Ovary (tissue), 3 donors: ENCODE measurements around the gene IQCN.

ENCODE experiments used
- CTCF ChIP-seq, 3 donors: fragments of 450-650 bp in 2 of 3; fragments of 200-600 bp in 1 of 3; IDR thresholded peaks; one replicate each; pipeline versions ENCODE4 v1.5.1 to v1.8.0; 2016 to 2022; ENCODE audit warnings: antibody characterized with exemption in 3 of 3, mild to moderate bottlenecking in 1 of 3
- EP300 ChIP-seq: sonication (generic); formaldehyde crosslinking; IDR thresholded peaks from one replicate; pipeline ENCODE4 v1.6.1; 2017; ENCODE audit warnings: antibody characterized with exemption
- POLR2A ChIP-seq: fragments of 450-650 bp; IDR thresholded peaks from one replicate; pipeline ENCODE4 v1.6.1; 2017; ENCODE audit warnings: antibody characterized with exemption, mild to moderate bottlenecking, moderate library complexity
- donor health status: DM: no; HTN: no; CAD: no.

GRCh38 chr19:18259893-18260292 lies 14.4 kb downstream of the IQCN start:
- TF ChIP-seq CTCF (IDR thresholded peaks at IDR 0.05) (no peak), EP300 (no peak), POLR2A (no peak)
